CD4-positive, alpha-beta T cell (primary cell): ENCODE measurements around the gene TMEM150A. TPM values are rescaled to one million over a fixed set of nuclear protein-coding genes. Genes with fewer than 3 reads are reported as not detected.

ENCODE experiments used
- ATAC-seq: fragments of 200-7000 bp; cut with Tn5 transposase; one replicate; pipeline ENCODE4 v1.10.0; 2022; ENCODE audit warnings: mild to moderate bottlenecking; ENCODE audit not compliant: poor library complexity
- CTCF ChIA-PET: fragments of 350-600 bp; sonication (Branson Sonifier 250); formaldehyde crosslinking; loops from one replicate; lab custom pipeline; 2021; ENCODE audit warnings: antibody characterized with exemption, inconsistent platforms; lab: Charles Lee
- POLR2A ChIA-PET: fragments of 350-600 bp; sonication (Branson Sonifier 250); formaldehyde crosslinking; loops from one replicate; lab custom pipeline; 2021; ENCODE audit warnings: antibody characterized with exemption, inconsistent platforms; lab: Charles Lee
- DNase-seq, 14 experiments: peaks; one replicate each; pipeline ENCODE4 v3.0.0-alpha.2; 2013 to 2020; ENCODE audit warnings: mixed read lengths in 2 of 14
- H3K27ac ChIP-seq, 2 donors: one replicate each; pipeline versions ENCODE4 v1.5.1 to v1.7.0; 2013; ENCODE audit warnings: low read length in 2 of 2, low read depth in 1 of 2, mild to moderate bottlenecking in 1 of 2
- H3K27me3 ChIP-seq, 2 experiments: 1 replicate in 1 of 2; 2 replicates in 1 of 2; pipeline versions ENCODE4 v1.6.1 to v1.7.0; 2013; ENCODE audit warnings: low read length in 2 of 2, control low read depth in 1 of 2, mild to moderate bottlenecking in 1 of 2, moderate library complexity in 1 of 2; ENCODE audit not compliant: insufficient read depth in 2 of 2, control insufficient read depth in 1 of 2
- H3K36me3 ChIP-seq: one replicate; pipeline ENCODE4 v1.6.1; 2013; ENCODE audit warnings: low read length, control low read depth; ENCODE audit not compliant: insufficient read depth
- H3K4me1 ChIP-seq: one replicate; pipeline ENCODE4 v1.6.1; 2013; ENCODE audit warnings: low read length, control low read depth; ENCODE audit not compliant: insufficient read depth
- H3K4me3 ChIP-seq: one replicate; pipeline ENCODE4 v1.5.1; 2013; ENCODE audit warnings: mild to moderate bottlenecking, low read length, moderate library complexity
- H3K9me3 ChIP-seq, 2 experiments: 1 replicate in 1 of 2; 2 replicates in 1 of 2; pipeline versions ENCODE4 v1.6.1 to v1.7.0; 2013; ENCODE audit warnings: low read length in 2 of 2, mild to moderate bottlenecking in 2 of 2, control low read depth in 1 of 2, moderate library complexity in 1 of 2; ENCODE audit not compliant: control insufficient read depth in 1 of 2, insufficient read depth in 1 of 2
- H3K27ac Mint-ChIP-seq: one replicate; pipeline ENCODE4 v1.8.0; 2020; ENCODE audit warnings: mixed read lengths
- H3K27me3 Mint-ChIP-seq: one replicate; pipeline ENCODE4 v1.8.0; 2021; ENCODE audit warnings: mixed read lengths
- H3K36me3 Mint-ChIP-seq: one replicate; pipeline ENCODE4 v1.8.0; 2021; ENCODE audit warnings: low read depth, mixed read lengths
- H3K4me1 Mint-ChIP-seq: one replicate; pipeline ENCODE4 v1.8.0; 2021; ENCODE audit warnings: low read depth, mixed read lengths
- H3K4me3 Mint-ChIP-seq: one replicate; pipeline ENCODE4 v1.8.0; 2020; ENCODE audit warnings: mild to moderate bottlenecking, mixed read lengths
- H3K9me3 Mint-ChIP-seq: one replicate; pipeline ENCODE4 v1.8.0; 2020; ENCODE audit warnings: mixed read lengths
- intact Hi-C, 2 experiments: fragments of 100-400 bp; cut with DNase I in 1 of 2; cut with micrococcal nuclease in 1 of 2; formaldehyde crosslinking; loops; one replicate each; pipeline versions ENCODE4 v1.15.1 to v1.9.0; 2023 to 2025; cut with DNase I, micrococcal nuclease
- total RNA-seq, 174 experiments: library from RNA in 2 of 174; stranded (reverse) in 2 of 174; gene quantifications; one replicate each; pipeline ENCODE4 v1.2.3 and lab custom pipeline; 2021 to 2026
- TF ChIP-seq, protein P1 (sequence below): fragments of 200-600 bp; IDR thresholded peaks from one replicate; pipeline ENCODE4 v1.8.0; 2022; ENCODE audit warnings: antibody characterized with exemption, mild to moderate bottlenecking

TMEM150A gene
- total RNA-seq, 2 experiments from 2014 or later: 6.6 to 7.0 TPM

DNA sequence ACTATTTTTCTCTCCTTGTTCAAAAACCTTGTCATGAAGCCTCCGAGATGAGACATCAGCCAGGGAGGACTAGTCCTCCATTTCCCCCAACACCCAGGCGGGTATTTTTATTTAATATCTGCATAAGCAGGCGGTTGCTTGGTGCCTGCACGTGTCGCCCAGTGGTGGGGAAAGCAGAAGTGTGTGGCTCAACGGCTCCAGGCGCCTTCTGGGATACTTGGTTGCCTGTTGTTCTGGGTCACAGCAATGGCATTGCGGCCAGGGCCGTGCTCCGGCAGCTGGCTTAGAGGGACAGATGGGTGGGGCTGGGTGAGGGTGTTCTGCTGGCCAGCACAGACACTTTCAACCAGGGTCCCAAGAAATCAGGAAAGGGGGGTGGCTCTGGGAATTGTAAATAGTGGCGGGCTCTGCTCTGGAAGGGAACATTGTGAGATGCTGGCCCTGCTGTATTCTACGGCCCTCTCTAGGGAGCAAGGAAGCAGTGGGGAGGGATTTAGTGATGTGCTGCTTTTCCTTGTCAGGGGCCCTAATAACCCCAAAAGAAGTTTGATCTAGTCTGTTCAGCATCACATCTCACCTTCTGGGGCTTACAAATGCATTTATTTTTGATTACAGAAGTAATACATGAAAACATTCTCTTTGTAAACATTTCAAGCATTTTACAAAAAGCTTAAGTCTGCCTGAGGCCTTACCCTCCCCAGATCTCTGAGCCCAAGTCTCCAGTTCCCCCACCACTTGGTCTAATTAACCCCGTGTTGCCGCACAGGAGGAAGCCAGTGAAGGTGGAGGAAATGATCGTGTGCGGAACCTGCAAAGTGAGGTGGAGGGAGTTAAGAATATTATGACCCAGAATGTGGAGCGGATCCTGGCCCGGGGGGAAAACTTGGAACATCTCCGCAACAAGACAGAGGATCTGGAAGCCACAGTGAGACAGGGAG lies 24.0 kb downstream of the TMEM150A start:
- CTCF ChIA-PET: interaction anchor here (1.4 kb wide), 1 partner anchor 26 kb away, joined by 3 read pairs; no protein-coding TSS in a partner anchor
- H3K36me3 Mint-ChIP-seq: peaks cover 49% of the 10 kb centered on the region
- Histone ChIP-seq H3K27ac (peak overlapping the region; percentile 47 to 63), H3K4me1 (peaks cover 47% of the 10 kb centered on the region), H3K9me3 (no peaks in the 10 kb centered on the region), H3K27me3 (no peaks in the 10 kb centered on the region), H3K36me3 (peaks cover 31% of the 10 kb centered on the region), H3K4me3 (peak overlapping the region; percentile 84)
- H3K27me3 Mint-ChIP-seq: no peaks in the 10 kb centered on the region
- intact Hi-C loops: no loop called here
- peak overlapping the region; percentile 93 for H3K4me3 Mint-ChIP-seq
- peaks cover 50% of the 10 kb centered on the region for H3K4me1 Mint-ChIP-seq
- POLR2A ChIA-PET: interaction anchor here (0.9 to 4.5 kb wide), 10 partner anchors 9 to 251 kb away, joined by 3 to 19 read pairs (median 8); partner anchors contain the start of genes GGCX, MAT2A, RNF181 and TGOLN2
- TF ChIP-seq, protein P1, sequence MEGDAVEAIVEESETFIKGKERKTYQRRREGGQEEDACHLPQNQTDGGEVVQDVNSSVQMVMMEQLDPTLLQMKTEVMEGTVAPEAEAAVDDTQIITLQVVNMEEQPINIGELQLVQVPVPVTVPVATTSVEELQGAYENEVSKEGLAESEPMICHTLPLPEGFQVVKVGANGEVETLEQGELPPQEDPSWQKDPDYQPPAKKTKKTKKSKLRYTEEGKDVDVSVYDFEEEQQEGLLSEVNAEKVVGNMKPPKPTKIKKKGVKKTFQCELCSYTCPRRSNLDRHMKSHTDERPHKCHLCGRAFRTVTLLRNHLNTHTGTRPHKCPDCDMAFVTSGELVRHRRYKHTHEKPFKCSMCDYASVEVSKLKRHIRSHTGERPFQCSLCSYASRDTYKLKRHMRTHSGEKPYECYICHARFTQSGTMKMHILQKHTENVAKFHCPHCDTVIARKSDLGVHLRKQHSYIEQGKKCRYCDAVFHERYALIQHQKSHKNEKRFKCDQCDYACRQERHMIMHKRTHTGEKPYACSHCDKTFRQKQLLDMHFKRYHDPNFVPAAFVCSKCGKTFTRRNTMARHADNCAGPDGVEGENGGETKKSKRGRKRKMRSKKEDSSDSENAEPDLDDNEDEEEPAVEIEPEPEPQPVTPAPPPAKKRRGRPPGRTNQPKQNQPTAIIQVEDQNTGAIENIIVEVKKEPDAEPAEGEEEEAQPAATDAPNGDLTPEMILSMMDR: no peak
- DNase-seq (peak in 3 of 14 experiments; percentile 28 to 60 (median 60)), ATAC-seq (peak; percentile 35)
- no peaks in the 10 kb centered on the region for H3K9me3 Mint-ChIP-seq
- H3K27ac Mint-ChIP-seq: peak overlapping the region; percentile 94

DNA sequence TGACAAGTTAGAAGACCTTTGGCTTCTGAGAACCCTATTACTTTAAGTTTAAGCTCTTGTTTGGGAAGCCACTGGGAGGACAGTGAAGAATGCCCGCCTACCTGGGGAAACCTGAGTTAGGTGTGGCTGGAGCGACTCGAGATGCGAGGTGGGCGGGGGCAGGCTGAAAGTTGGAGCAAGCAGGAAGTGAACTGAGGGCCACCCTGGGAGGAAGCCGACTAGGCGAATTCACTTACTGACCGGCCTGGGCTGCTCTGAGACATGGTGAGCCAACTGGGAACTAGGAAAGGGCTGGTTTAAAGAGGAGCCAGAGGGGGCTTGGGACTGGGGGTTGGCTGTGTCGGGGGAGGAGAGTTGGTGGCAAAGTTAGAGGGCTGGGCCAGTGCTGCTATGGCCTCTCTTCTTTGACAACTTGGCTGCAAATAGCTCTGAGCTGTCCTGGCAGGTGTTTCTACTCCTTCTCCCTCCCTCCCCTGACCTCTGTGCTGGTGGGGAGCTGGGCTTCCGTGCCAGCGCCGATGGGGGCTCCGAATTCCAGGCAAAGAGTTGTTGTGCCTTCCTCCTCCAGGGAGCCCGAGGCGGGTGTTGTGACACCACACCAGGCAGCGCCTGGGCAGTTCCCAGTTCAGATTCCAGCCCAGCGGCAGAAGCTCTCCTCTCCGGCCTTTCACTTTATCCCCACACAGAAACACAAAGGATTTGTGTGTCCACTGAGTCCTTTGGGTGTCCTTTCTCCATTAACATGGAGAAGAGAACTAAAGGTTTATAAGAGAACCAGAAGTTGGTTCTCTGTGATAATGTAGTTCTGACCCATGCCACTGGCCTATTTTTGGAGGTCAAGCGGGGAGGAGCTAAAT lies 24.9 kb downstream of the TMEM150A start, which contains the start of gene VAMP8:
Gene VAMP8, plus strand, starts transcription at position 201 of the 857 bp plus-strand sequence. Its CDS starts 61 bp downstream, at position 262.
- POLR2A ChIA-PET: interaction anchor here (1.2 to 4.5 kb wide), 7 partner anchors 10 to 250 kb away, joined by 3 to 19 read pairs (median 8); partner anchors contain the start of genes GGCX, MAT2A, RNF181 and SH2D6
- Histone ChIP-seq H3K9me3 (no peaks in the 10 kb centered on the region), H3K27ac (peak within 1 kb of the TSS; percentile 47 to 63), H3K36me3 (peaks cover 29% of the 10 kb centered on the region), H3K27me3 (no peaks in the 10 kb centered on the region), H3K4me1 (peaks cover 41% of the 10 kb centered on the region), H3K4me3 (peak within 1 kb of the TSS; percentile 84)
- peak within 1 kb of the TSS; percentile 93 for H3K4me3 Mint-ChIP-seq
- TF ChIP-seq, protein P1: no peak
- ATAC-seq: peak; percentile 81
- H3K27me3 Mint-ChIP-seq: no peaks in the 10 kb centered on the region
- H3K9me3 Mint-ChIP-seq: no peaks in the 10 kb centered on the region
- CTCF ChIA-PET: interaction anchor here (0.9 to 1.4 kb wide), 2 partner anchors 25 to 60 kb away, joined by 3 to 6 read pairs; no protein-coding TSS in a partner anchor
- intact Hi-C loops: no loop called here
- peaks cover 42% of the 10 kb centered on the region for H3K36me3 Mint-ChIP-seq
- peak in 13 of 14 experiments; percentile 37 to 82 (median 59) for DNase-seq
- peaks cover 44% of the 10 kb centered on the region for H3K4me1 Mint-ChIP-seq
- H3K27ac Mint-ChIP-seq: peak within 1 kb of the TSS; percentile 94

DNA sequence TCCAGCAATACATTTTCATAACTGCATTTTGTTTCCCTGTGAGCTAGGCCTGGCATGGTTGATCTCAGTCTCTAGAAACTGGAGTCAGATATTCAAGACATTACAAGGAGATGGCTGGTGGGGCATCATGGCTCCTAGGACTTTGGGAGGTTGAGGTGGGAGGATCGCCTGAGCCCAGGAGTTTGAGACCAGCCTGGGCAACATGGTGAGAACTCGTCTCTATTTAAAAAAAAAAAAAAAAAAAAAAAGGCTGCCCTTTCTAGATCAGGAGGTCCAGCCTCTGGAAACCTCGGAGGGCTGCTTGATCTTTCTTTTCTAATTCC lies 25.5 kb downstream of the TMEM150A start:
- intact Hi-C loops: no loop called here
- H3K27ac ChIP-seq: peak overlapping the region; percentile 47 to 63
- no peak for ATAC-seq
- peak overlapping the region; percentile 93 for H3K4me3 Mint-ChIP-seq
- H3K36me3 Mint-ChIP-seq: peaks cover 36% of the 10 kb centered on the region
- H3K27me3 ChIP-seq: no peaks in the 10 kb centered on the region
- H3K4me3 ChIP-seq: peak overlapping the region; percentile 84
- H3K27me3 Mint-ChIP-seq: no peaks in the 10 kb centered on the region
- TF ChIP-seq, protein P1: no peak
- peaks cover 23% of the 10 kb centered on the region for H3K36me3 ChIP-seq
- H3K4me1 ChIP-seq: peaks cover 41% of the 10 kb centered on the region
- H3K27ac Mint-ChIP-seq: peak overlapping the region; percentile 94
- ChIA-PET CTCF (interaction anchor here (0.9 to 1.4 kb wide), 2 partner anchors 25 to 60 kb away, joined by 3 to 6 read pairs; no protein-coding TSS in a partner anchor), POLR2A (interaction anchor here (1.4 to 4.5 kb wide), 6 partner anchors 11 to 249 kb away, joined by 3 to 19 read pairs (median 8); partner anchors contain the start of genes GGCX, RNF181, SH2D6 and TGOLN2)
- no peaks in the 10 kb centered on the region for H3K9me3 Mint-ChIP-seq
- DNase-seq: no peak
- peaks cover 38% of the 10 kb centered on the region for H3K4me1 Mint-ChIP-seq
- H3K9me3 ChIP-seq: no peaks in the 10 kb centered on the region
